PC-3 (cell line): ENCODE data around the gene MTMR6. TPM values are rescaled to one million over a fixed set of nuclear protein-coding genes. Genes with fewer than 3 reads are reported as not detected.
A peak's percentile ranks its signal among the peaks of the same experiment; 100 is the strongest.

Experiments used
- ATAC-seq: fragments of 200-7000 bp; cut with Tn5 transposase; 2 replicates; pipeline ENCODE4 v1.9.1; 2020; ENCODE audit warnings: mild to moderate bottlenecking, moderate library complexity
- BruUV-seq: library from RNA; stranded (reverse); fragments of 400-500 nt; replicated peaks from 2 replicates; lab custom pipeline; 2021; lab: Mats Ljungman, UMichigan
- CTCF ChIA-PET: fragments of 300-600 bp; sonication (Branson Sonifier 250); formaldehyde crosslinking; loops from one replicate; lab custom pipeline; 2022; ENCODE audit warnings: antibody characterized with exemption; lab: Charles Lee
- POLR2A ChIA-PET: fragments of 300-600 bp; sonication (Branson Sonifier 250); formaldehyde crosslinking; loops from one replicate; lab custom pipeline; 2022; ENCODE audit warnings: antibody characterized with exemption; ENCODE audit not compliant: unreplicated experiment; lab: Charles Lee
- DNase-seq: peaks from one replicate; pipeline ENCODE4 v3.0.0-alpha.2; 2015
- H2AFZ ChIP-seq: fragments of 300-600 bp; sonication (generic); 2 replicates; pipeline ENCODE4 v1.6.0; 2016; ENCODE audit warnings: antibody characterized with exemption, low read length
- H3F3A ChIP-seq: fragments of 300-600 bp; sonication (generic); one replicate; pipeline ENCODE4 v1.6.0; 2017; ENCODE audit warnings: antibody characterized with exemption, low read length, control low read depth, mild to moderate bottlenecking; ENCODE audit not compliant: unreplicated experiment
- H3K27ac ChIP-seq: fragments of 300-600 bp; sonication (generic); 2 replicates; pipeline ENCODE4 v1.5.1; 2016; ENCODE audit warnings: mild to moderate bottlenecking, low read length
- H3K27me3 ChIP-seq: fragments of 300-600 bp; sonication (generic); 2 replicates; pipeline ENCODE4 v1.6.1; 2016; ENCODE audit warnings: low read length, mixed read lengths
- H3K36me3 ChIP-seq: fragments of 300-600 bp; sonication (generic); 2 replicates; pipeline ENCODE4 v1.6.1; 2016; ENCODE audit warnings: low read depth, mixed run types, low read length, mixed read lengths
- H3K4me1 ChIP-seq: fragments of 300-600 bp; sonication (generic); 2 replicates; pipeline ENCODE4 v1.5.1; 2016; ENCODE audit warnings: low read length; ENCODE audit not compliant: insufficient read depth
- H3K4me2 ChIP-seq: fragments of 300-600 bp; sonication (generic); 2 replicates; pipeline ENCODE4 v1.6.0; 2016; ENCODE audit warnings: low read length
- H3K4me3 ChIP-seq: fragments of 300-600 bp; sonication (generic); 2 replicates; pipeline ENCODE4 v1.5.1; 2016; ENCODE audit warnings: mild to moderate bottlenecking, low read length, mixed read lengths
- H3K79me2 ChIP-seq: fragments of 300-600 bp; sonication (generic); 2 replicates; pipeline ENCODE4 v1.6.1; 2017; ENCODE audit warnings: low read length, mixed read lengths
- H3K9ac ChIP-seq: fragments of 300-600 bp; sonication (generic); 2 replicates; pipeline ENCODE4 v1.6.0; 2016; ENCODE audit warnings: mild to moderate bottlenecking, low read length
- H3K9me2 ChIP-seq: fragments of 300-600 bp; sonication (generic); replicated peaks from 2 replicates; pipeline ENCODE4 v1.6.1; 2016; ENCODE audit warnings: mixed run types, low read length, mixed read lengths
- H3K9me3 ChIP-seq: fragments of 300-600 bp; sonication (generic); 2 replicates; pipeline ENCODE4 v1.6.1; 2016; ENCODE audit warnings: low read length, mixed read lengths
- H4K20me1 ChIP-seq: fragments of 300-600 bp; sonication (generic); 2 replicates; pipeline ENCODE4 v1.6.1; 2016; ENCODE audit warnings: low read length, mixed read lengths
- EZH2 ChIP-seq: fragments of 300-600 bp; sonication (generic); IDR thresholded peaks from one replicate; pipeline ENCODE4 v1.6.1; 2017; ENCODE audit warnings: antibody characterized with exemption, mild to moderate bottlenecking, low read length; ENCODE audit not compliant: unreplicated experiment
- EZH2phosphoT487 ChIP-seq: fragments of 300-600 bp; sonication (generic); IDR thresholded peaks from 2 replicates; pipeline ENCODE4 v1.6.1; 2018; ENCODE audit warnings: mild to moderate bottlenecking, antibody characterized with exemption, low read length, borderline replicate concordance
- intact Hi-C: fragments of 100-400 bp; cut with micrococcal nuclease; formaldehyde crosslinking; loops from 2 replicates; pipeline ENCODE4 v1.9.0; 2023
- total RNA-seq: library from RNA; depleted of rRNA; stranded (reverse); fragments of >200 nt; gene quantifications from 2 replicates; pipeline ENCODE4 v1.2.3, GENCODE V29; 2014
- TF ChIP-seq, protein P1 (sequence below): fragments of 300-600 bp; sonication (generic); conservative IDR thresholded peaks from 2 replicates; pipeline ENCODE4 v1.5.1; 2017; ENCODE audit warnings: antibody characterized with exemption, low read depth, mild to moderate bottlenecking, low read length

MTMR6 gene
- total RNA-seq, 1 experiment from 2014 or later, result 10.5 TPM

DNA sequence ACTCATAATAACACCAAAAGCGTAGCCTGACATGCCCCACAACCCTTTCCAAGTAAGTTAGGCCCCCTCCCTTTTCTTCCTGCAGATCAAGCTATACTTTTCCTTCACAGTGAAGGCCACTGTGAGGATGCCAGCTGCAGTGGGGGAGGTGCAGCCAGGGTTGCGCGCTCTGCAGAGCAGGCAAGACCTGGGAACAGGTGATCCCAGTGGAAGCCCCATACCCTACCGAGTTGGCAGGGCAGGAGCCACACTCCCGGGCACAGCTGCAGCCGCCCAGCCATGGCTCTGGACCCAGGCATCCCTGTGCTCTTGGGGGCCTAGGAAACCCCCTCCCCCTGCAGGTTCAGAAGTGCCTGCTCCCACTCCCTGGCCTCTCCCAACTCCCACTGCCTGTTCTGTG, 18.7 kb downstream of the MTMR6 start:
- H3K4me3 ChIP-seq, result no peak overlapping the region
- CTCF ChIA-PET, result no interaction called here
- H3K9me3 ChIP-seq, result no peaks in the 10 kb centered on the region
- H3F3A ChIP-seq, result no peaks in the 10 kb centered on the region
- H3K4me2 ChIP-seq, result no peak overlapping the region
- H3K9me2 ChIP-seq, result no peaks in the 10 kb centered on the region
- TF ChIP-seq, protein P1, sequence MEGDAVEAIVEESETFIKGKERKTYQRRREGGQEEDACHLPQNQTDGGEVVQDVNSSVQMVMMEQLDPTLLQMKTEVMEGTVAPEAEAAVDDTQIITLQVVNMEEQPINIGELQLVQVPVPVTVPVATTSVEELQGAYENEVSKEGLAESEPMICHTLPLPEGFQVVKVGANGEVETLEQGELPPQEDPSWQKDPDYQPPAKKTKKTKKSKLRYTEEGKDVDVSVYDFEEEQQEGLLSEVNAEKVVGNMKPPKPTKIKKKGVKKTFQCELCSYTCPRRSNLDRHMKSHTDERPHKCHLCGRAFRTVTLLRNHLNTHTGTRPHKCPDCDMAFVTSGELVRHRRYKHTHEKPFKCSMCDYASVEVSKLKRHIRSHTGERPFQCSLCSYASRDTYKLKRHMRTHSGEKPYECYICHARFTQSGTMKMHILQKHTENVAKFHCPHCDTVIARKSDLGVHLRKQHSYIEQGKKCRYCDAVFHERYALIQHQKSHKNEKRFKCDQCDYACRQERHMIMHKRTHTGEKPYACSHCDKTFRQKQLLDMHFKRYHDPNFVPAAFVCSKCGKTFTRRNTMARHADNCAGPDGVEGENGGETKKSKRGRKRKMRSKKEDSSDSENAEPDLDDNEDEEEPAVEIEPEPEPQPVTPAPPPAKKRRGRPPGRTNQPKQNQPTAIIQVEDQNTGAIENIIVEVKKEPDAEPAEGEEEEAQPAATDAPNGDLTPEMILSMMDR, result no peak
- no peak for TF ChIP-seq EZH2
- TF ChIP-seq EZH2phosphoT487, result no peak
- DNase-seq (no peak), ATAC-seq (no peak)
- no peaks in the 10 kb centered on the region for H3K27me3 ChIP-seq
- no peaks in the 10 kb centered on the region for H3K4me1 ChIP-seq
- H4K20me1 ChIP-seq, result no peaks in the 10 kb centered on the region
- H3K27ac ChIP-seq, result no peak overlapping the region
- intact Hi-C loops, result no loop called here
- H3K79me2 ChIP-seq, result no peaks in the 10 kb centered on the region
- POLR2A ChIA-PET, result no interaction called here
- H3K36me3 ChIP-seq, result peaks cover 18% of the 10 kb centered on the region
- no peak overlapping the region for H2AFZ ChIP-seq
- no TSS peak for BruUV-seq
- H3K9ac ChIP-seq, result no peak overlapping the region

- H4K20me1 ChIP-seq, result no peaks in the 10 kb centered on the region
- CTCF ChIA-PET, result no interaction called here
- H3K27me3 ChIP-seq, result no peaks in the 10 kb centered on the region
- no peak for ATAC-seq
- no peak overlapping the region for H3K4me2 ChIP-seq
- peaks cover 13% of the 10 kb centered on the region for H3K36me3 ChIP-seq
- no peak overlapping the region for H3K9ac ChIP-seq
- intact Hi-C loops, result no loop called here
- H3K9me2 ChIP-seq, result no peaks in the 10 kb centered on the region
- no peak overlapping the region for H3K4me3 ChIP-seq
- H3K27ac ChIP-seq, result no peak overlapping the region
- no peaks in the 10 kb centered on the region for H3K9me3 ChIP-seq
- no peaks in the 10 kb centered on the region for H3K4me1 ChIP-seq
- no peaks in the 10 kb centered on the region for H3F3A ChIP-seq
- H3K79me2 ChIP-seq, result no peaks in the 10 kb centered on the region
- BruUV-seq, result no TSS peak
- peak; percentile 18 for DNase-seq
- POLR2A ChIA-PET, result no interaction called here
- H2AFZ ChIP-seq, result no peak overlapping the region
- TF ChIP-seq EZH2, result no peak
- TF ChIP-seq, protein P1, result peak; percentile 33; the same call in 1 of the 2 replicates
Observed at GRCh38 chr13:25267715-25268114, 19.6 kb downstream of the MTMR6 start.

DNA sequence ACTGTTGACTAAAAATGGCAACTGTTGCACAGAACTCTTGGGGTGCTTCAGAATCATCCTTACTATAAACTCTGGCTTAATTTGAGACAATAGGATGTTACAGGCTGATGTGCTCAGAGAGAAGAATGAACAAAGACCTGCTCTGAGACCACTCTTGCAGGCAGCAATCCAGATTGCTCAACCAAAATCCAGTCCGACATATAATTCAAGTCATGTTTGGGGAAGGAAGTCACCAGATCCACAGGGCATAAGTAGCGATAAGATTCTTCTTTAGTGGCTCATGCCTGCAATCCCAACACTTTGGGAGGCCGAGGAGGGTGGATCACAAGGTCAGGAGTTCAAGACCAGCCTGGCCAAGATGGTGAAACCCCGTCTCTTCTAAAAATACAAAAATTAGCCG, 20.6 kb downstream of the MTMR6 start:
- Histone ChIP-seq H2AFZ (no peak overlapping the region), H3K27ac (no peak overlapping the region), H3K4me1 (no peaks in the 10 kb centered on the region), H4K20me1 (no peaks in the 10 kb centered on the region), H3K9me2 (no peaks in the 10 kb centered on the region), H3K27me3 (no peaks in the 10 kb centered on the region), H3K4me2 (no peak overlapping the region), H3K79me2 (no peaks in the 10 kb centered on the region), H3K9me3 (no peaks in the 10 kb centered on the region), H3K36me3 (peaks cover 12% of the 10 kb centered on the region), H3K4me3 (no peak overlapping the region), H3F3A (no peaks in the 10 kb centered on the region), H3K9ac (no peak overlapping the region)
- no peak for TF ChIP-seq EZH2phosphoT487
- TF ChIP-seq, protein P1, result no peak
- TF ChIP-seq EZH2, result no peak
- ATAC-seq (no peak), DNase-seq (no peak)
- CTCF ChIA-PET, result no interaction called here
- POLR2A ChIA-PET, result no interaction called here
- intact Hi-C loops, result no loop called here
- BruUV-seq, result no TSS peak
